GM15510 (cell line): Measurements from ENCODE around the gene KIAA1755.

Experiments
- POLR2A ChIP-seq: IDR thresholded peaks from 3 replicates; pipeline ENCODE4 v1.6.1; 2011; ENCODE audit warnings: borderline replicate concordance; ENCODE audit not compliant: insufficient read length; ENCODE audit errors: extremely low read depth

KIAA1755 gene

GRCh38 chr20:38271608-38272120, 11.1 kb upstream of the KIAA1755 start:
- no peak for TF ChIP-seq POLR2A

- no peak for TF ChIP-seq POLR2A
Measured at GRCh38 chr20:38270869-38271605, 10.5 kb upstream of the KIAA1755 start.

GRCh38 chr20:38269715-38270114, 9.2 kb upstream of the KIAA1755 start:
- TF ChIP-seq POLR2A = no peak

- no peak for TF ChIP-seq POLR2A
Measured at GRCh38 chr20:38269040-38269439, 8.5 kb upstream of the KIAA1755 start.

GRCh38 chr20:38267901-38268514, 7.5 kb upstream of the KIAA1755 start:
- TF ChIP-seq POLR2A = no peak

- TF ChIP-seq POLR2A = no peak
Measured at GRCh38 chr20:38267296-38267695, 6.8 kb upstream of the KIAA1755 start.

GRCh38 chr20:38266426-38266825, 5.9 kb upstream of the KIAA1755 start:
- no peak for TF ChIP-seq POLR2A

- no peak for TF ChIP-seq POLR2A
Measured at GRCh38 chr20:38262931-38263330, 2.4 kb upstream of the KIAA1755 start.

GRCh38 chr20:38261054-38261390, 487 bp upstream of the KIAA1755 start:
- TF ChIP-seq POLR2A = no peak

- TF ChIP-seq POLR2A = no peak
Measured at GRCh38 chr20:38260025-38260377, 534 bp downstream of the KIAA1755 start.

GRCh38 chr20:38258545-38259215, 1.9 kb downstream of the KIAA1755 start:
- TF ChIP-seq POLR2A = no peak

- no peak for TF ChIP-seq POLR2A
Measured at GRCh38 chr20:38256966-38257365, 3.6 kb downstream of the KIAA1755 start.

GRCh38 chr20:38256021-38256420, 4.5 kb downstream of the KIAA1755 start:
- TF ChIP-seq POLR2A = no peak

GRCh38 chr20:38255393-38255792, 5.1 kb downstream of the KIAA1755 start:
- no peak for TF ChIP-seq POLR2A

- TF ChIP-seq POLR2A = no peak
Measured at GRCh38 chr20:38253571-38253970, 7.0 kb downstream of the KIAA1755 start.

GRCh38 chr20:38252292-38253288, 7.9 kb downstream of the KIAA1755 start:
- TF ChIP-seq POLR2A = no peak

- no peak for TF ChIP-seq POLR2A
Measured at GRCh38 chr20:38250609-38251008, 9.9 kb downstream of the KIAA1755 start.
